Glutamatergic neuron (in vitro differentiated cells): ENCODE results near the gene COG1. TPM values are rescaled to one million over a fixed set of nuclear protein-coding genes. Genes with fewer than 3 reads are reported as not detected.

Source experiments
- DNase-seq: peaks from one replicate; pipeline ENCODE4 v3.0.0; 2022
- H3K27ac Mint-ChIP-seq: one replicate; pipeline ENCODE4 v1.8.0; 2020; ENCODE audit warnings: mild to moderate bottlenecking, mixed read lengths, inconsistent platforms; ENCODE audit not compliant: unreplicated experiment
- H3K27me3 Mint-ChIP-seq: one replicate; pipeline ENCODE4 v1.8.0; 2020; ENCODE audit warnings: mild to moderate bottlenecking, moderate library complexity, mixed read lengths, inconsistent platforms; ENCODE audit not compliant: unreplicated experiment
- H3K36me3 Mint-ChIP-seq: one replicate; pipeline ENCODE4 v1.8.0; 2020; ENCODE audit warnings: mild to moderate bottlenecking, mixed read lengths, inconsistent platforms; ENCODE audit not compliant: unreplicated experiment
- H3K4me1 Mint-ChIP-seq: one replicate; pipeline ENCODE4 v1.8.0; 2020; ENCODE audit warnings: mild to moderate bottlenecking, low read depth, mixed read lengths, inconsistent platforms; ENCODE audit not compliant: unreplicated experiment
- H3K4me3 Mint-ChIP-seq: one replicate; pipeline ENCODE4 v1.8.0; 2020; ENCODE audit warnings: mild to moderate bottlenecking, mixed read lengths, inconsistent platforms; ENCODE audit not compliant: unreplicated experiment
- H3K9me3 Mint-ChIP-seq: one replicate; pipeline ENCODE4 v1.8.0; 2020; ENCODE audit warnings: mild to moderate bottlenecking, moderate library complexity, mixed read lengths, inconsistent platforms; ENCODE audit not compliant: unreplicated experiment
- CTCF ChIP-seq: fragments of 200-600 bp; sonication (generic); IDR thresholded peaks from one replicate; pipeline ENCODE4 v1.5.0; 2021; ENCODE audit not compliant: partially characterized antibody, unreplicated experiment
- total RNA-seq: library from RNA; stranded (reverse); fragmentation: NEBNext Ultra II Directional; extraction: Animal tissue kit (Norgen Biotek cat#: 25700); gene quantifications from one replicate; pipeline ENCODE4 v1.2.1, GENCODE V29; 2021; ENCODE audit not compliant: unreplicated experiment

Gene COG1
- total RNA-seq, 1 donor from 2014 or later = 43.1 TPM

DNA sequence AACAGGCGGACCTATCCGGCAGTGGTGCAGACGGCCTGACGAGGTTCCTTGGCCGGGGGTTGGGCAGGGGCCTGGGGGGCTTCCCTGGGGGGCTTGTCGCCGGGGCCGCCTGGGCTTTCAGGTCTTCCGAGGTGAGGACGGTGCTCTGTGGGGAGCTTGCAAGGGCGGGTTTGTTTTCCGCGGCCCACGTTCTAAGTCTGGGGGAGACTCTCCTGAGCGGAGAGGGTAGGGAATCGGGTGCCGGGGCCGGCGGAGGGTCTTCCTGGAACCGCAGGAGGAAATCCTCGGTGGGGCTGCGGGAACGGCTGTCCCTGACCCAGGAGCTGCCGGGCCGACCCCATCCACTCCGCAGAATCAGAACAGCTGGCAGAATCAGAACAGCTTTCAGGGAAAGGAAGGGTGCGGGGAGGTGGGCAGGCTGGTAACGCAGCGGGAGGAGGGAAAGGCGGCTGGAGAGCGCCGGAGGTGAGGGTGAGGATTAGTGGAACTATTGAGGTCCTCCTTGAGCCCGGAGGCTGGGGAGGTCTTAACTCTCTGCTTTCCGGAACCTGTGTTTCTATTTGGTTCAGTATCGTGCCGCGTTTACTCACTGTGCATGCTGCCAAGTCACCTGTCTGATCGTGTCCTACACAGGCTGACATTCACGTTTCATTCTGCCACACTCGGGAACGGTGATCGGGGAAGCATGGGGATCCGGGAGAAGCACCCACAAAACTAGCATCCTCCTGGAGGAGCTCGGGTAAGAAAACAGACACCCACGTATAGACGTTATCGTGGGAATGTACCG is 39.9 kb downstream of the COG1 start:
- Mint-ChIP-seq H3K9me3 (peaks cover 13% of the 10 kb centered on the region), H3K4me1 (peaks cover 23% of the 10 kb centered on the region), H3K36me3 (no peaks in the 10 kb centered on the region), H3K4me3 (peak overlapping the region; percentile 99), H3K27ac (peak overlapping the region; percentile 95), H3K27me3 (peaks cover 7% of the 10 kb centered on the region)
- peak; percentile 74 for DNase-seq
- TF ChIP-seq CTCF = no peak

GRCh38 chr17:73234736-73235135 is 41.9 kb downstream of the COG1 start:
- no peak for DNase-seq
- peaks cover 7% of the 10 kb centered on the region for H3K27me3 Mint-ChIP-seq
- H3K36me3 Mint-ChIP-seq = no peaks in the 10 kb centered on the region
- H3K27ac Mint-ChIP-seq = no peak overlapping the region
- no peak overlapping the region for H3K4me3 Mint-ChIP-seq
- H3K9me3 Mint-ChIP-seq = peaks cover 13% of the 10 kb centered on the region
- H3K4me1 Mint-ChIP-seq = peaks cover 9% of the 10 kb centered on the region
- TF ChIP-seq CTCF = no peak

DNA sequence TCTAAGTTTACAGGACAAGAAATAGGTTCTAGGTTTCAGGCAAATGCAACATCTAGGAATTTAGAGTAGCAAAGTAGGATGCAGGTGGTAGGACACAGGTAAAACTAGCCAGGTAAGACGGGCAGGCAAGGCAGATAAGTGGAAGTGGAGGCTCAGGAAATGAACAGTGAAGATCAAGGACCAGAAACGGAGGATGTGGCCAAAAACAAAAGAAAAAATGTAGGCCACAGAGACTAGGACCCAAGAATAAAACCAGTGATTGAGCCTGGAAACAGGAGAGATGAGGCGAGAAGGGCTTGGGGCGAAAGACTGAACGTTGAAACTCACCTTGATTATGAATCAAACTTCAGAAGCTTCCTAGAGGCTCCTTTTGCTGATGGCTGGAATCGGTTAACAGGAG is 44.9 kb downstream of the COG1 start:
- Mint-ChIP-seq H3K27ac (no peak overlapping the region), H3K36me3 (no peaks in the 10 kb centered on the region), H3K9me3 (peaks cover 2% of the 10 kb centered on the region), H3K4me3 (peak overlapping the region; percentile 7), H3K4me1 (peaks cover 6% of the 10 kb centered on the region), H3K27me3 (peaks cover 2% of the 10 kb centered on the region)
- DNase-seq = no peak
- TF ChIP-seq CTCF = no peak

DNA sequence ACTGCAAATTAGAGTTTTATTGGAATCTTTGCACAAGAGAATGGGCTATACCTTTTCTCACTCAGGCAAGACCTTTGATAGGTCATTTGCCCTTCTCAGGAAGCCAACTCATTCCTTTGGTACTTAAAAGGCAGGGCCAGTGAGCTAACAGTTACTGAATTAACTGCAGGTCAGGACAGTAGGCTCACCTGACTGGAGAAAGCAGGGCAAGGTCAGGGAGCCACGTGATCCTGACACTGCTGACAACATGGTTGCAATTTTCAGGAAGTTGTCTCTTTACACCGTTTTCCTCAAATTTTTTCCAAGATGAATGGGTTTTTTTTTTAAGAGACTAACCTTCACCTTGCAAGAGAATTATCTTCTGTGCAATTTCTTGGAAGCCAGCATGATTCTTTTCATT is 47.7 kb downstream of the COG1 start:
- H3K27ac Mint-ChIP-seq = no peak overlapping the region
- no peaks in the 10 kb centered on the region for H3K9me3 Mint-ChIP-seq
- no peaks in the 10 kb centered on the region for H3K27me3 Mint-ChIP-seq
- H3K4me3 Mint-ChIP-seq = no peak overlapping the region
- no peak for TF ChIP-seq CTCF
- peaks cover 5% of the 10 kb centered on the region for H3K4me1 Mint-ChIP-seq
- H3K36me3 Mint-ChIP-seq = no peaks in the 10 kb centered on the region
- no peak for DNase-seq

DNA sequence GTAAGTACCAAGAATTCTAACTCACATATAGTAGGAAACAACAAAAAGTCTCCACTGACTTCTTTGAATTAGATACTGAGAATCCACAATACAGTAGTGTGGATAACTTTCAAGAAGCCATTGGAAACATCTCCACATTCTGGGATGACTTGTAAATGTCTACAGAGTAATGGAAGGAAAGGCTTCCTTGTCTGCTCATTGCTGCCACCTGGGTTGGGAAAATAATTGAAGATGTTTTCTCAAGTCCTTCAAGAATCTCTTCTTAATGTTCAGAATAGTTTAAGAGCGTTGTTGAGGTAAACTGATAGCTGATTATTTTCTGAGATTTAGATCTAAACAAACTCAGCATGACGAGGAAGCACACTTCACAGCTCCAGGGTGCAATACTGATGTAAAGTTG is 54.9 kb downstream of the COG1 start:
- DNase-seq = no peak
- Mint-ChIP-seq H3K4me1 (peaks cover 10% of the 10 kb centered on the region), H3K36me3 (no peaks in the 10 kb centered on the region), H3K27me3 (peaks cover 1% of the 10 kb centered on the region), H3K4me3 (no peak overlapping the region), H3K27ac (no peak overlapping the region), H3K9me3 (peaks cover 2% of the 10 kb centered on the region)
- no peak for TF ChIP-seq CTCF
